Effector memory CD4-positive, alpha-beta T cell (primary cell): ENCODE measurements around the gene ARHGAP15.

Experiments used
- DNase-seq, 3 donors: peaks; one replicate each; pipeline ENCODE4 v3.0.0-alpha.2; 2020
- H3K27ac ChIP-seq: 2 replicates; pipeline ENCODE4 v1.7.0; 2013; ENCODE audit warnings: mild to moderate bottlenecking, low read length, moderate library complexity; ENCODE audit not compliant: insufficient read depth, poor library complexity, severe bottlenecking
- H3K27me3 ChIP-seq: replicated peaks from 2 replicates; pipeline ENCODE4 v1.7.0; 2013; ENCODE audit warnings: mild to moderate bottlenecking, low read length; ENCODE audit not compliant: insufficient read depth, control insufficient read depth, poor library complexity, severe bottlenecking
- H3K36me3 ChIP-seq: 2 replicates; pipeline ENCODE4 v1.7.0; 2013; ENCODE audit warnings: mild to moderate bottlenecking, low read length, moderate library complexity; ENCODE audit not compliant: control insufficient read depth, insufficient read depth
- H3K4me1 ChIP-seq: 2 replicates; pipeline ENCODE4 v1.7.0; 2013; ENCODE audit warnings: low read length, mild to moderate bottlenecking; ENCODE audit not compliant: control insufficient read depth, insufficient read depth, poor library complexity, severe bottlenecking
- H3K4me3 ChIP-seq: 2 replicates; pipeline ENCODE4 v1.7.0; 2013; ENCODE audit warnings: low read length, low read depth, mild to moderate bottlenecking; ENCODE audit not compliant: insufficient read depth, poor library complexity, severe bottlenecking
- H3K9me3 ChIP-seq: 2 replicates; pipeline ENCODE4 v1.7.0; 2013; ENCODE audit warnings: mild to moderate bottlenecking, low read length, moderate library complexity; ENCODE audit not compliant: control insufficient read depth

ARHGAP15 gene

DNA sequence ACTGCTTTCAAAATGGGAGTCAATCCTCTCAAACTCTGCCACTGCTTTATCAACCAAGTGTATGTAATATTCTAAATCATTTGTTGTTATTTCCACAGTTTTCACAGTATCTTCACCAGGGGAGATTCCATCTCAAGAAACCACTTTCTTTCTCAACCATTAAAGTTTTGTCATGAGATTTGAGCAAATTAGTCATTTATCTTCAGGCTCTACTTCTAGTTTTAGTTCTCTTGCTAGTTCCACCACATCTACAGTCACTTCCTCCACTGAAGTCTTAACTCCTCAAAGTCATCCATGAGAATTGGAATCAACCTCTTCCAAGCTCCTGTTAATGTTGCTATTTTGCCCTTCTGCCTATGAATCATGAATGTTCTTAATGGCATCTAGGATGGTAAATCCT is 545.8 kb downstream of the ARHGAP15 start:
- no peaks in the 10 kb centered on the region for H3K4me1 ChIP-seq
- DNase-seq, result no peak
- no peak overlapping the region for H3K27ac ChIP-seq
- peaks cover 11% of the 10 kb centered on the region for H3K36me3 ChIP-seq
- no peak overlapping the region for H3K4me3 ChIP-seq
- H3K27me3 ChIP-seq, result no peaks in the 10 kb centered on the region
- no peaks in the 10 kb centered on the region for H3K9me3 ChIP-seq

- DNase-seq, result no peak
- Histone ChIP-seq H3K27ac (no peak overlapping the region), H3K4me3 (no peak overlapping the region), H3K4me1 (no peaks in the 10 kb centered on the region), H3K27me3 (no peaks in the 10 kb centered on the region), H3K9me3 (no peaks in the 10 kb centered on the region), H3K36me3 (peaks cover 5% of the 10 kb centered on the region)
Measured at GRCh38 chr2:143679617-143680016, 550.4 kb downstream of the ARHGAP15 start.

DNA sequence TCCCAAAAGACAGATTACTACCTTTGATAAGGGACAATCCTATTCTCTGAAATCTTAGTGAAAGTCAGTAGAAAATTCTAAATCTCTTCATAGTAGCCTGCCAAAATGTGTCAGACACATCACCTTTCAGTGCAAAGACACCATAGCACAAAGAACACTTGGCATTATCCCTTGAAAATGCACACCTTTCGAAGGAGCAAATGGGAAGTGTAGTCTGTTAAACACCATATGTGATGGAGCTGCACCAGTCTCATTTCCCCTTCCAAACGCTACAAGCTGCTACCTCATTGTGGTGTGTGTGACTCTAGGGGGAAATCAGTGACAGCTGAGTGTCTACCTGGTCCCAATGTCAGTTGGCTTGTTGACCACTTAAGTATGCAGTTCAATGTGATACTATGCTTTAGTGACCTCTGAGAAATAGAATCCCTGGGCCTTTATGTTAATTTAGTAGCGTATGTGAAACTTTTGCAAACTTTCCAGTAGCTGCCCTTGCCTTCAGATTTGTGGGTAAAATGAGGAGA is 551.7 kb downstream of the ARHGAP15 start:
- no peak overlapping the region for H3K4me3 ChIP-seq
- H3K27me3 ChIP-seq, result no peaks in the 10 kb centered on the region
- no peak overlapping the region for H3K27ac ChIP-seq
- H3K36me3 ChIP-seq, result no peaks in the 10 kb centered on the region
- H3K4me1 ChIP-seq, result no peaks in the 10 kb centered on the region
- H3K9me3 ChIP-seq, result no peaks in the 10 kb centered on the region
- no peak for DNase-seq

DNA sequence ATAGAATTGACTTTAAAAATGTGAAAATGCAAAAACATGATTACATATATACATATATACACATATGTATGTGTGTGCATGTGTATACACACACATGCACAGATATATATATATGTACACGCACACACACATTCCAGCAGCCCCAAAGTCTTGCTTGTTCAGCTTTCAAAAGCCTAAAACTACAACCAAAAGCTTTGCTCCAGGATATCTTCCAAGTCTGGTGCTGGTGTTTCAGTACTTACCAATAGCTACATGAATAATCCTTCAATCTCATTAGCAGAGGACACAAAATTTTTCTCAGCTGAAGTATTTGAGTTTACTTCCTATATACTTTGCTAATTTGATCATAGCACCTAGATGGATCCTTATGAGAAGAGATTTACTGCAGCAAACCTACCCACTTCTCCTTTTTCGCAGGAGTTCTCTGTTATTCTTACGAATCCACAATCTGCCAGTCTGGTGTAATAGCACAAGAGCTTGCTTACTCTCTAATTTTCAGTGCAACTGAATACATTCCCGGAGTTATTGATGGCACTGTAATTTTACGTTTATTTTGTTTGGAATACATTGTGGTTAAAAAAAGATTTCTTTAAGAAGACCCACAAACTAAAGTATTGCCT is 553.3 kb downstream of the ARHGAP15 start:
- no peak for DNase-seq
- H3K4me3 ChIP-seq, result no peak overlapping the region
- no peaks in the 10 kb centered on the region for H3K36me3 ChIP-seq
- no peaks in the 10 kb centered on the region for H3K4me1 ChIP-seq
- H3K27ac ChIP-seq, result no peak overlapping the region
- no peaks in the 10 kb centered on the region for H3K27me3 ChIP-seq
- no peaks in the 10 kb centered on the region for H3K9me3 ChIP-seq

DNA sequence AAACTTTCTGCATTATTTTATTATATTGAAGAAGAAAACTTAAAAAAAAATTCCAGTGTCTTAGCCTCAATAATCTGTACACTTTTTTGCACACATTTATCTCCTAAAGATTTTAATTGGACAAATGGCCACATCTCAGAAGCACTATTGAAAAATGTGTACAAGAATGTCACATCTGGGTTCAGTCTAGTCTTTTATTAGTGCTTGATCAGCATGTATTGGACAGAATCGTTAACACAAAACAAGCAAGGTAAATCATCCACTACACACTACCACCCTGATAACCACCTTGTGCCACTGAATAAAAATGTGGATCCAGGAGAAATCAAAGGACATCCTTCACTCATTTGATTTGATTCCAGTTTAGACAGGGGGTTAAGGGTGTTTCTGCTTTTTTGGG is 554.8 kb downstream of the ARHGAP15 start:
- no peaks in the 10 kb centered on the region for H3K4me1 ChIP-seq
- no peak overlapping the region for H3K27ac ChIP-seq
- H3K9me3 ChIP-seq, result no peaks in the 10 kb centered on the region
- H3K4me3 ChIP-seq, result no peak overlapping the region
- no peaks in the 10 kb centered on the region for H3K27me3 ChIP-seq
- no peak for DNase-seq
- no peaks in the 10 kb centered on the region for H3K36me3 ChIP-seq

DNA sequence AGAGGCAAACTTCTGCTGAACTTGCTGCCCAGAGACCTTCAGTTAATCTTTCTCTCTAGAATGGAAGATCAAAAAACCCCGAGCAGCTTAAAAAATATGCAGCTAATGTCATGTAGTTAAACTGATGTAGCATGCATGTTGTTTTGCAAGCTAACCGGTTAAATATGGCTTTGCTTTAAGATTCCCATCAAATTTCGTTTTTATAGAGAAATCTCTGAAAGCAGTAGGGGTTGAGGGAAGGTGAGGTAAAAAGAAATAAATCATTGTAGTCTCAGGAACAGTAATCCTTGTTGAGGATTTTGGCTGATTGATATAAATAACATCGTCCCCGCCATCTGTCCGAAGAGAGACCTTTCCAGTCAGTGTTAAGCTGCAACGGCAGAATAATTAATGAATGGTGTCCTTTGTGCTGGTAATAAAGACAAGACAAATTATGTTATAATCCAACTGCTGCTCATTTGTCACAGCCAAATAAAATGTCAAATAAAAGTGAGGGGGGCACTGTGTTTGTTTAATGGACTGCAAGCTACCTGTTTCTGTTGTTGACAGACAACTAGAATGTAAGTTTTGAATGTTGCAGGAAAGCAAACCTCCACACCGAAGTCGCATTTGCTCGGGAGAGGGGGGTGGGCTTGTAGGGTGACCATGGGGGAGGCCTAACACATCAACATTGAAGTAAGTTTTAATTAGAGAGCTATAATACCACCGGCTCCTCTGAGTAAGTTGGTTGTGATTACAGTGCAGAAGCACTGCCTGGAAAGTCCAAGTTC is 555.5 kb downstream of the ARHGAP15 start:
- H3K4me1 ChIP-seq, result no peaks in the 10 kb centered on the region
- H3K4me3 ChIP-seq, result no peak overlapping the region
- no peaks in the 10 kb centered on the region for H3K36me3 ChIP-seq
- no peak overlapping the region for H3K27ac ChIP-seq
- H3K9me3 ChIP-seq, result no peaks in the 10 kb centered on the region
- no peaks in the 10 kb centered on the region for H3K27me3 ChIP-seq
- no peak for DNase-seq

DNA sequence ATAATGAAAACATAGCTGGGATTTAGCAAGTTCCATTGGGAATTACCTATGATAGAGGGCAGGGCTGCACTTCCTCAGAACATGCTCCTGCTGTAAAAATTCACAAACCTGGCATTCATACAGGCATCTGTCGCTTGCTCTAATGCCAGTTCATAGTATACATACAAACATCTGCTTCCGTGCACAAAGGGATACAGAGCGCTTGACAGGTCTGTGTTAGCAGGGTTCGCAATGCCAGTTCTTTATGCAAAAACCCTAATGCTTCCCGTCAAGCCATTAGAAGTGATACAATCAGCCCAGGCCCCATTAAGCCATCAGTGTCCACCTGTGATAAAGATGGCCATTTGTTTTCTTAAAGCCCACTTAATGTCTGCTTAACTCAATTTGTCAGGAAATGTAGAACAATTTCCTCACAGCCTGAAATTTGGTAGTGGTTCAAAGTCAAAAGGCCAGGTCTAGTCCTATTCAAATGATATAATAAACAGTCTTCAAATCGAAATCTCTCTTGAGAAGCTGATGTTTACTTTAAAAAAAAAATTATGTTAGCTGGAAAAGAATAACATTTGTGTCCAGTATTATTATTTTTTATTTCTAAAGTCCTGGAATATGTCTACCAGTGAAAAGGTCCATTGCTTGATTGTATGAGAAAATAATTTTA is 556.3 kb downstream of the ARHGAP15 start:
- no peaks in the 10 kb centered on the region for H3K9me3 ChIP-seq
- H3K4me1 ChIP-seq, result no peaks in the 10 kb centered on the region
- no peaks in the 10 kb centered on the region for H3K36me3 ChIP-seq
- no peak overlapping the region for H3K27ac ChIP-seq
- H3K27me3 ChIP-seq, result no peaks in the 10 kb centered on the region
- H3K4me3 ChIP-seq, result no peak overlapping the region
- no peak for DNase-seq

GRCh38 chr2:143686585-143687164 is 557.5 kb downstream of the ARHGAP15 start:
- H3K4me1 ChIP-seq, result no peaks in the 10 kb centered on the region
- DNase-seq, result no peak
- no peaks in the 10 kb centered on the region for H3K36me3 ChIP-seq
- no peak overlapping the region for H3K27ac ChIP-seq
- no peak overlapping the region for H3K4me3 ChIP-seq
- no peaks in the 10 kb centered on the region for H3K9me3 ChIP-seq
- H3K27me3 ChIP-seq, result no peaks in the 10 kb centered on the region

GRCh38 chr2:143688248-143688647 is 559.0 kb downstream of the ARHGAP15 start:
- H3K4me1 ChIP-seq, result no peaks in the 10 kb centered on the region
- no peak overlapping the region for H3K4me3 ChIP-seq
- H3K27ac ChIP-seq, result no peak overlapping the region
- H3K27me3 ChIP-seq, result no peaks in the 10 kb centered on the region
- no peaks in the 10 kb centered on the region for H3K9me3 ChIP-seq
- DNase-seq, result no peak
- H3K36me3 ChIP-seq, result no peaks in the 10 kb centered on the region

DNA sequence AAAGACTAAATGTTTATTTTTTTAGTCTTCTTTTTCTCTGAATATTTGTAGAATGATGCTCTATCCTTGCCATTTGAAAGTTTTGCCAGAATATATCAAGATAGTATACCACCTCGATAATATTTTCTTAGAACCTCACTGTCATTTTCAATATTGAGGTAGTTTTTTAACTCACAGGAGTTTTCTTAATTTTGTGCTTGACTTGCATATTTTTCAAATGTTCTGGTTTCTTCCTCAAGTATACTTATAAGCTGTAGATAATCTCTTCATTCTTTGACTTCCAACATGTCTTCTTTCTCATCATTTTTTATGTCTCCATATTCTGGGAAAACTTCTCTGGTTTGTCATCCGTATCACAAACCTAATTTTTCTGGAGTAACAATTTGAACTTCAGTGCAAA is 559.6 kb downstream of the ARHGAP15 start:
- no peaks in the 10 kb centered on the region for H3K9me3 ChIP-seq
- H3K4me1 ChIP-seq, result no peaks in the 10 kb centered on the region
- H3K27me3 ChIP-seq, result no peaks in the 10 kb centered on the region
- no peak overlapping the region for H3K4me3 ChIP-seq
- no peaks in the 10 kb centered on the region for H3K36me3 ChIP-seq
- DNase-seq, result no peak
- H3K27ac ChIP-seq, result no peak overlapping the region
